HUDEP-2 (cell line): Measurements from ENCODE around the gene QSOX2.

Experiments
- DNase-seq, 76 experiments: peaks; one replicate each; lab custom pipeline; 2025; ENCODE audit not compliant: unreplicated experiment in 76 of 76; lab: John Stamatoyannopoulos, UW

QSOX2 gene

GRCh38 chr9:136194540-136194939 lies 51.1 kb downstream of the QSOX2 start:
- no peak for DNase-seq

GRCh38 chr9:136193891-136194279 lies 51.7 kb downstream of the QSOX2 start:
- DNase-seq: no peak

DNA sequence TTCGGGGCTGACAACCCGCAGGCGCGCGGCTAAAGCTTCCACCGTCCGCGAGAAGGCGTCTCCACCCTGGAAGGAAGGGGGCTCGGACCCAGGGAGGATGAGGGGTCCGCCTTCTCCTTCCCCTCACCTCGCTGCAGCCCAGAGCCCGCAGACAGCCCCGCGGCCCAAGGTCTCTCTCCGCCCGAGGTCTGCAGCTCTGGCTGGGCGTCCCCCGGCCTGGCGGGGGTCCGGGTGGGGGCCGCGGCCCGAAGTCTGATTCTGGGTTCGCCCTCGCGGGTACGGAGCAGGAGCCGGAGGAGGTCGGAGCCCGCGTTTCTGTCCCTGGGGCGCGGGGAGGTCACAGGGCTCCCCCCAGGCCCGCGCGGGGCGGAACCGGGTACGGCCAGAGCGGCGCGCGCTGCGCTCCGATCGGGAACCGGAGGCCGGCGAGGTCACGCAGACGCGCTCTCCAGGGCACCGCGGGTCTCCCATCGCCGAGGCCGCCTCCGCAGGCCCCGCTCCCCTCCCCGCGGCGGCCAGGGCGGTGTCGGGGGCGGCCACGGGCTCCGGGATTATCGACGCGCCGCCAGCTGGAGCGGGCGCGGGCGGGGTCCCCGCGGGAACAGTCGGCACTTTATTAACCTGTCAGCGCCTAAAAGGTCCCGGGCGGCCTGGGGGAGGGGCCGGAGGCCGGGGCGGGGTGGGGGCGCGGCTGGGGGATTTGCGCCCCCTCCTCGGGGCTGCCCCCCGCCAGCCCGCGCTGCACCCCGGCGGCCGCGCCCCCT lies 52.3 kb downstream of the QSOX2 start:
- DNase-seq: peak in 6 of 76 experiments; percentile 14 to 55 (median 20)

DNA sequence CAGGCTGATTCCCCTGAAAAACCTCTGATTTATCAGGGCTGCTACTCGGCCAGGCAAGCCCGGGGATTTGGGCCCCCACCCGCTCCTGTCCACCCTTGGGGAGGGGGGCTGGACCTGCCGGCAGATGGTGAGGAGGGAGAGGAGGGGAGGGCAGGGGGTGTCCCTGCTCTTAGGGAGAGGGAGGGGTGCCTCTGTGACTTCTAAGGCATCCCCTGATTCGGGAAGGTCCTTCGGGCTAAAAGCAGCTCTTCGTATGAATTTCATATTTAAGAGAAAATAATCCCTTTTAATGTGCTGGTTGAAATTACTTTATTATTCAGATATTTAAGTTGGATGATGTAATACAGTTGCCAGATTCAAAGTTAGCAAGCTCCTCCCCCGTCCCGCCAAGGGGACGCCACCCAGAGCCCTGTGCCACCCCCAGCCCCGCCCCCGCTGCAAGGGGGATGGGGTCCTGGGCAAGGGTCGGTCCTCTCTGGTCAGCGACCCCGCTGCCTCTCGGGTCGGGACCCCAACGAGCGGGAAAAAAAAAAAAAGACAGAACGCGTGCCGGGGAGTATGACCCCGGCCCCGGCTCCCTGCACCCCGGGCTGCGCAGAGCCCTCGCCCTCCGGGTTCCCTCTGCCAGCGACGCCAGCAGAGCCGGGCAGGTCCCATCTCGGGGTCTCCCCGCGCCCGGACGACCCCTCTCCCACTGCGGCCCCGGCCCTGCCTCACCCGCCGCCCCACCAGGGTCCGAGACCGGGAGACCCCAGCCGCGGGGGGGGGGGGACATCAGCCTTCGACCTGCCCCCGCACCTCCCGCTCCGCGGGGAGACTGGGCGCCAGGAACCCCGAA lies 53.1 kb downstream of the QSOX2 start:
- DNase-seq: peak in 7 of 76 experiments; percentile 14 to 46 (median 20)

DNA sequence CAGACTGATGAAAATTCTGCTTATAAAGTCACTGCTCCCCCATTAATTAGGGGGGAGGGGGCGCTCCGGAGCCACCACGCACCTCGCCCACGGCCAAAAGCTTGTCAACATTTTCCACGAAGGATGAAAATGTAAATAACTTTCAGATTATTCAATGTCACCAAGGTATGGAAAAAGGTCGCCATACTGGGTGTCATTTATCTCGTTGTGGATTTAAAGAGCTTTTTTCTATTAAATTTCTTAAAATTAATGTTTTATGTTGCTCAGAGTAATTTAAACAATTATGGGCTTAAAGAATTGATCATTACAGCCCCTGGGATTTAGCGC lies 53.7 kb downstream of the QSOX2 start:
- no peak for DNase-seq

- DNase-seq: peak in 19 of 76 experiments; percentile 13 to 62 (median 32)
These were observed 54.3 kb downstream of the QSOX2 start for GRCh38 chr9:136191099-136191959.

DNA sequence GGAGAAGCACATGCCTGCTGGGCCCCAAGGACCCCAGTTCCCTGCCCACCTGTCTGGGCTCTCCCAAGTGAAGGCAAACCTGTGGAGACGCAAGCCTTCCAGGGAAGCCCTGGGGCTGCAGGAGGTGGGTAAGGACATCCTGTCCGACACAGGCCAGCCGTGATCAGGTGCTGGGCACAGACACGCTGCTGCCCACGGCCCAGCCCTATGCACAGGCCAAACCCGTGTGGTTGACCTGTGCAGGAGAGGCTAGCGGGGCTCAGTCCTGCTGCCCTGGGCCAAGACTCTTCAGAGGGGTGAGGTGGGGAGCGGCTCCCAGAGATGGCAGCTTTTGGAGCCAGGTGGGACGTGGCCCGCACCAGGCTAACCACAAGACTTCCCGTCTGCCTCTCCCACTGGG lies 55.0 kb downstream of the QSOX2 start:
- no peak for DNase-seq

GRCh38 chr9:136190237-136190601 lies 55.4 kb downstream of the QSOX2 start:
- DNase-seq: peak in 37 of 76 experiments; percentile 12 to 84 (median 52)

- peak in 57 of 76 experiments; percentile 16 to 88 (median 56) for DNase-seq
These were observed 56.0 kb downstream of the QSOX2 start for GRCh38 chr9:136189394-136190236.

DNA sequence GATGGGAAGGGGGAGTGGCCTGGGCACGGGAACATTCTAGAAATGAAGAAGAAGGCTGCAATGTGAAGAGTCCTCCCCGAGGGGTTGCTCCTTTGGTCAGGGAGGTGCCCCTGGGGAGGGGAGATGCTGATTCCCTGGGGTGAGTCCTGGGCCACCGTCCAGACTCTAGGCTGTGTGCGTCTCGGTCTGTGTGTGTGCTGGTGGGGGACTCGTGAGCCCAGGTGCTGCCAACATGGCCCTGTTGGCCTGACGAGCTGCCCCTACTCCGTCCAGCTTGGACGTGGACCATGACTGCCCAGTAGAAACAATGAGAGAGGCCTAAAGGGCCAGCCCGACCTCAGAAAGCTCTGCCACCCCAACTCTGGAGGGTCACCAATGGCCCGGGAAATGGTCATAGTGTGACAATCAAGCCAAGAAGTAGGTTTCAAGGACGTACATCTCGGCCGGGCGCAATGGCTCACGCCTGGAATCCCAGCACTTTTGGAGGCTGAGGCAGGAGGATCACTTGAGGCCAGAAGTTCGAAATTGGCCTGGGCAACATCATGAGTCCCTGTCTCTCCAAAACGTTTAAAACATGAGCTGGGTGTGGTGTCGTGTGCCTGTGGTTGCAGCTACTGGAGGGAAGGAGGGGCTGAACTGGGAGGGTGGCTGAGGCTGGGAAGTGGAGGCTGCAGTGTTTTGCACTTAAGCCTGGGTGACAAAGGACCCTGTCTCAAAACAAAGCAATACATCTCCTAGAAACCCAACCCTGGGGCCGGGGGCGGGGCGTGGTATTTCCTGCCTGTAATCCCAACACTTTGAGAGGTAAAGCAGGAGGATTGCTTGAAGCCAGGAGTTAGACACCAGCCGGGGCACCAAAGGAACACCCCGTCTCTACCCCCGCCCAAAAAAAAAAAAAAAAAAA lies 57.7 kb downstream of the QSOX2 start:
- DNase-seq: peak in 14 of 76 experiments; percentile 11 to 44 (median 18)

GRCh38 chr9:136187197-136187596 lies 58.4 kb downstream of the QSOX2 start:
- DNase-seq: no peak

DNA sequence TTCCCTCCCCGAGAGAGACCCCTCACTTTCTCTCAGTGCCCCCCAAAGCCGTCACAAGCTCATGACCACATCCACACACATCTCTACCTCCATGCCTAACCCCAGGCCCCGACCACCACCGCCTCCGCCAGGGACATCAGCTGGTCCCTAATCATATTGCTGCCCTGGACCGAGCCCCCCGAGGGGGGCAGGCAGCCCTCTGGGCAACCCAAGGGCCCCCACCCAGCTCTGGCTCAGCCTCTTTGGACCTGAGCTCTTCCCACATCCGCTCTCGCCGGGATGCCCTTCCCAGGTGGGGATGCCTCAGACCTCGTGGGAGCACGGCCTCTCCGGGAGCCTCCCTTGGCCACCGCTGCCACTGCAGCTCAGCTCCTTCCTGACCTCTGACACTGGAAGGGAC lies 59.2 kb downstream of the QSOX2 start:
- DNase-seq: no peak

DNA sequence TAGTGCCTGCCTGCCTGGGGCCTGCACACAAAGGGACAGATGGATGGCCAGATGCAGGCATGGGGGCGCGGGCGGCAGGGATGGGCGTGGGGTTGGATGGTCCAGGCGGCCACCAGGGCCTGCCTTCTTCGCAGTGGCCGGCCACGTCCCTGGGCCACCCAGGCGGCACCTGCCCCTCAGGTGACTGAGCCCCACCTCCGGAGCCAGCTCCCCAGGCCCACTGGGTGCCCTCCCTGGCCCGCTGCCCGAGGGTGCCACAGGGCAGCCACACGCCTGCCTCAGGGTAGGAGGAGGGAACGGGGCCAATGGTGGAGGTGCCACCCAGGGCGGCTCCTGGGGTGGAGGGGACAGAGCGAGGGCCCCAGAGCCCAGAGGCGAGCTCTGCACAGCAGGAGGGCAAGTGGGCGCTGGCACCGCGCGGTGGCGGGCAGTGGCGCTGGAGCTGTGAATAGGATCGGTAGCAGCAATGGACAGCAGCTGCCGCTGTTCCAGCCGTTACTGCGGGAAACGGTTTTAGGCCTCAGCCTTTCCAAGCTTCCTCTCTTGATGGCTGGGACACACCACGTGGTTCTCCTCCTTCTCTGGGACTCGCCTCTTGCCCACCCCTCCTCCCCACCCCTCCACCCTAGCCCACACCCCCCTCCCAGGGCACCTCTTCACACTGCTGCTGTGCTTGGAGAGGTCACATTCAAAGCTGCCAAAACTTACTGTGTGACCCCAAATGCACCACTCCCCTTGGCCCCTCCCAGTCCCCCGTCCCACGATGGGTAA lies 59.8 kb downstream of the QSOX2 start:
- no peak for DNase-seq

- no peak for DNase-seq
These were observed 60.5 kb downstream of the QSOX2 start for GRCh38 chr9:136185066-136185465.

DNA sequence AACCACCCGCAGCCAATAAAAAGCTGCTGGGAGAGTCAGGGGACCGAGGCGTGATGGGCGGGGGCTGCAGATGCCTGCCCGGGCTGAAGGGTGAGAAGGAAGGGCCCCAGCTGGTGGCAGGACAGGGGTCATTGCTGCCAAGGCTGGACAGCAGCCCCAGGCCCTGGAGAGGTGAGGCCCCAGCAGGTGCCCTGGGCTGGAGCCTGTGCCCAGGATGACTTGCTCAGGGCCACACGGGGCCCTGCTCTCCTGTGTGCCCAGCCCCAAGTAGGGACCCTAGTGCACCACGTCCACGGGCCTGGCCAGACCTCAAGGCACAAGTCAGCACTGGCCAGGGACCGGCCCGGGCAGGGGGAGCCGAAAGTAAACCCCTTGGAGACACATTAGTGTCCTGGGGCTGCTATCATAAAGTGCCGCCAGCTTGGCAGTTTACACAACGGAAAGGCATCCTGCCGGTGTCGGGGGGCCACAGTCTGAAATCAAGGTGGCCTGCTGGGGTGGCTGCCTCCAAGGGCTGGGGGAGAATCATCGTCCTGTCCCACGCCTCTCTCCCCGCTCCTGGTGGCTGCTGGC lies 62.7 kb downstream of the QSOX2 start:
- DNase-seq: no peak

- DNase-seq: no peak
These were observed 63.2 kb downstream of the QSOX2 start for GRCh38 chr9:136182420-136182787.

DNA sequence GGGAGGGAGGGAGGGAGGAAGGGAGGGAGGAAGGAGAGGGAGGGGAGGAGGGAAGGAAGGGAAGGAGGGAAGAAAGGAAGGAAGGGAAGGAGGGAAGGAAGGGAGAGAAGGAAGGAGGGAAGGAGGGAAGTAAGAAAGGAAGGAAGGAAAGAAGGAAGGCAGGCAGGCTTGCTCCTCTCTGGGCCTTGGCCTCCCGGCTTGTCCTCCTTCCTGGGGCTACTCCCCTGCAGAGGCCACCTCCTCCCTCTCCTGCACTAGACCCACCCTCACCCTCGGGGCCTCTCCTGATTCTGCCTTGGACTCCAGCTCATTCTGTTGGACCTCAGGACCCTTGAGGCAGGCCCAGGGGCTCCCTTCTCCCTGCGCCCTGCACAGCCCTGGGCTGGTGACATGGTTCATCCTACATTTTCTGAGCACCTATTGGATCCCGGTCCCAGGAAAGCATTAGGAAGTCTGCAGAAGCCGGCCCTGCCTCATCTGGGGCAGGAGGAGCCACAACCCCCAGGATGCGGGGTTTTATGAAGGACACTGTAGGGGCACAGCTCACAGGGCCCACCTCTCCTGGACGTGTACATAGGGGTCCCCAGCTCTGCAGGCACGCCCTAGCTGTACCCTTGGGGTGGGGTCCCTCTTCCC lies 63.7 kb downstream of the QSOX2 start:
- no peak for DNase-seq

DNA sequence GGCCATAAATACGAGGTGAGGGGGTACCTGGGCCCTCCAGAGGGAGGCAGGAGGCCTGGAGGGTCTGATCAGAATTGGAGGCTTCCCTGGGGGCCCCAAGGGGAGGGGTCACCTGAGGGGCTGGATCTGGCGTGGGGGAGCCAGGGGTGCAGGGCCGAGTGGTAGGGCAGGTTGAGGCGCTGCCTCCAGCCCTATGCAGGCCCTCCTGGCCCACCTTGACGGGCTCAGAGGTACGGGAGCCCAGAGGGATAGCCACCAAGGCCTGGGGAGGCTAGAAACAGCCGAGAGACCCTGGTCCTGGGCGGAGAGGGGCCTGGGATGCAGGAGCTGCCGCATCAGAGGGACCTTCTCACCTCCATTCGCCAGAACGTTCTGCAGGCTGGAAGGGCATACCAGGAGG lies 65.0 kb downstream of the QSOX2 start:
- no peak for DNase-seq
